Esophagus squamous epithelium (tissue), 5 donors: ENCODE data around the gene TDRD10. TPM values are rescaled to one million over a fixed set of nuclear protein-coding genes. Genes with fewer than 3 reads are reported as not detected.

Experiments
- DNase-seq: peaks from one replicate; lab custom pipeline; 2025; lab: John Stamatoyannopoulos, UW
- H3K27ac ChIP-seq, 4 donors: fragments of 200-600 bp; sonication (generic); one replicate each; pipeline ENCODE4 v1.5.1; 2016 to 2019; ENCODE audit warnings: mild to moderate bottlenecking in 1 of 4
- H3K27me3 ChIP-seq, 4 donors: fragments of 200-600 bp; sonication (generic); 1 replicate in 3 of 4; 2 replicates in 1 of 4; pipeline versions ENCODE4 v1.5.1 to v1.6.0; 2017 to 2021; ENCODE audit warnings: antibody characterized with exemption in 1 of 4
- H3K36me3 ChIP-seq, 3 donors: fragments of 200-600 bp; sonication (generic); one replicate each; pipeline ENCODE4 v1.5.1; 2016 to 2019
- H3K4me1 ChIP-seq, 3 donors: fragments of 200-600 bp; sonication (generic); one replicate each; pipeline ENCODE4 v1.5.1; 2017 to 2019
- H3K4me3 ChIP-seq, 4 donors: fragments of 200-600 bp; sonication (generic); 1 replicate in 3 of 4; 2 replicates in 1 of 4; pipeline ENCODE4 v1.5.1; 2016 to 2019; ENCODE audit warnings: mild to moderate bottlenecking in 2 of 4, moderate library complexity in 1 of 4
- H3K9me3 ChIP-seq, 3 donors: fragments of 200-600 bp; sonication (generic); one replicate each; pipeline ENCODE4 v1.5.1; 2016 to 2019
- CTCF ChIP-seq, 6 experiments: fragments of 450-650 bp in 4 of 6; fragments of 200-600 bp in 2 of 6; sonication (generic) in 2 of 6; IDR thresholded peaks; one replicate each; pipeline ENCODE4 v1.5.1; 2016 to 2019; ENCODE audit warnings: antibody characterized with exemption in 6 of 6, mild to moderate bottlenecking in 4 of 6, moderate library complexity in 4 of 6
- POLR2A ChIP-seq, 4 donors: fragments of 450-650 bp; IDR thresholded peaks; one replicate each; pipeline ENCODE4 v1.6.1; 2017; ENCODE audit warnings: antibody characterized with exemption in 4 of 4, mild to moderate bottlenecking in 4 of 4, moderate library complexity in 3 of 4
- WGBS, 2 donors: methylation state at CpG; one replicate each; pipeline ENCODE4 v1.1.5; 2018; 5-methylcytosine and 5-hydroxymethylcytosine counted together
- intact Hi-C: fragments of 100-400 bp; cut with DNase I; formaldehyde crosslinking; loops from one replicate; pipeline ENCODE4 v1.15.0; 2022
- total RNA-seq, 4 donors: library from RNA; depleted of rRNA; stranded (reverse); fragments of >200 nt; gene quantifications; one replicate each; pipeline ENCODE4 v1.1.0, GENCODE V29; 2016
- donor health status: DM: yes; HTN: yes; CAD: no.

The TDRD10 gene
- total RNA-seq, 4 donors from 2014 or later, result 0.26 to 2.7 TPM; not detected in 2

GRCh38 chr1:154577346-154578057 lies 75.5 kb downstream of the TDRD10 start:
- Histone ChIP-seq H3K36me3 (peaks cover 4 to 47% (median 18%) of the 10 kb centered on the region in 3 donors), H3K9me3 (no peaks in the 10 kb centered on the region), H3K27me3 (no peaks in the 10 kb centered on the region), H3K4me1 (peaks cover 0 to 15% (median 4%) of the 10 kb centered on the region in 3 donors), H3K27ac (peak overlapping the region in 1 of 4 donors; percentile 21), H3K4me3 (no peak overlapping the region)
- intact Hi-C loops, result no loop called here
- TF ChIP-seq POLR2A (IDR thresholded peaks at IDR 0.05), result no peak
- no peak for TF ChIP-seq CTCF (IDR thresholded peaks at IDR 0.05)
- DNase-seq, result no peak
- WGBS, 2 donors, result 71 to 90% methylated on average over 1 to 2 of the region's 7 CpGs

DNA sequence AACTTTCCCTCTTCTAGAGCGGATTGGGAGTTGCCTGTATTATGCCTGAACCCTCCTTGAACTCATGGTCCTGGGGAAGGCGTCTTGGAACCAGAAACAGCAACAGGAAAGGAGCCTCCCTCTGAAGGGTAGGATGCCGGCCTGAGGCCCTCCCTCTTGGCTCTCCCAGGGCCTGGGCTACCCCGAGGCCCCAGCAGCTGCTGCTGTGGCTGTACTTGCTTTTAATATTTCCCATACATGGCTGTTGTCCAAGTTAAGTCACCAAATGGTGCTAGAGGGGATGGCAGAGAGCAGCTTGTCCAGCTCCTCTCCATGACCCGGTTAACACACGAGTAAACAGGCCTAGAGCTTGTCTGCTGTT lies 76.0 kb downstream of the TDRD10 start:
- TF ChIP-seq CTCF (IDR thresholded peaks at IDR 0.05) (no peak), POLR2A (IDR thresholded peaks at IDR 0.05) (no peak)
- peaks cover 0 to 15% (median 4%) of the 10 kb centered on the region in 3 donors for H3K4me1 ChIP-seq
- H3K27ac ChIP-seq, result peak overlapping the region in 1 of 4 donors; percentile 7
- no peaks in the 10 kb centered on the region for H3K9me3 ChIP-seq
- 14 to 38% methylated on average over 3 to 6 of the region's 6 CpGs for WGBS, 2 donors
- H3K27me3 ChIP-seq, result no peaks in the 10 kb centered on the region
- no peak overlapping the region for H3K4me3 ChIP-seq
- intact Hi-C loops, result no loop called here
- DNase-seq, result no peak
- H3K36me3 ChIP-seq, result peaks cover 9 to 53% (median 24%) of the 10 kb centered on the region in 3 donors

GRCh38 chr1:154579374-154579773 lies 77.4 kb downstream of the TDRD10 start:
- H3K27ac ChIP-seq, result no peak overlapping the region
- intact Hi-C loops, result no loop called here

GRCh38 chr1:154581766-154582165 lies 79.7 kb downstream of the TDRD10 start:
- Histone ChIP-seq H3K4me3 (no peak overlapping the region), H3K27me3 (no peaks in the 10 kb centered on the region), H3K9me3 (no peaks in the 10 kb centered on the region), H3K36me3 (peaks cover 44 to 90% (median 61%) of the 10 kb centered on the region in 3 donors), H3K27ac (no peak overlapping the region), H3K4me1 (peaks cover 0 to 21% (median 4%) of the 10 kb centered on the region in 3 donors)
- intact Hi-C loops, result no loop called here
- no peak for DNase-seq
- TF ChIP-seq POLR2A (IDR thresholded peaks at IDR 0.05), result no peak
- no peak for TF ChIP-seq CTCF (IDR thresholded peaks at IDR 0.05)
- 71 to 89% methylated on average over 3 of the region's 3 CpGs for WGBS, 2 donors

More at GRCh38 chr1:154579374-154579773, 77.4 kb downstream of the TDRD10 start:
- no peaks in the 10 kb centered on the region for H3K27me3 ChIP-seq
- WGBS, 2 donors, result 80 to 100% methylated on average over 1 to 2 of the region's 8 CpGs
- H3K4me1 ChIP-seq, result peaks cover 0 to 21% (median 4%) of the 10 kb centered on the region in 3 donors
- no peaks in the 10 kb centered on the region for H3K9me3 ChIP-seq
- TF ChIP-seq POLR2A (IDR thresholded peaks at IDR 0.05) (no peak), CTCF (IDR thresholded peaks at IDR 0.05) (no peak)
- H3K4me3 ChIP-seq, result no peak overlapping the region
- H3K36me3 ChIP-seq, result peaks cover 23 to 66% (median 37%) of the 10 kb centered on the region in 3 donors
- no peak for DNase-seq

DNA sequence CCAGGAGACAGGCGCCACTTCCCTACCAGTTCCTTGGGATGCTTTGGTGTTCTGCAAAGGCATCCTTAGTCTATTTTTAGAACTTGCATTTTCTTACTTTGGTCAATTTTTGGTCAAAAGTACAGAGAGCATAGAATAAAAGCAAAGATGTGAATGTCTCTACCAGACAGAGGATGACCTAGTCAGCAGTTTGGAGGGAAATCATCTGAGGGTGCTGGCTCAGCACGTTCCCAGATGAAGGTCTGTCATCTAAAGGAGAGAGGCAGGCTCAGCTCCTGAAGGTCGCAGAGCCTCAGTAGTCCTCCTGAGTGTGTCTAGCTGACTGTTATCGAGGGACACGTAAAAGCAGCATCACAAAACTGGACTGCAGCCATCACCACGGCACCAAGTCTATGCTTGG lies 80.9 kb downstream of the TDRD10 start:
- Histone ChIP-seq H3K4me1 (peaks cover 0 to 13% (median under 1%) of the 10 kb centered on the region in 3 donors), H3K36me3 (peaks cover 54 to 100% (median 71%) of the 10 kb centered on the region in 3 donors), H3K27ac (no peak overlapping the region), H3K27me3 (no peaks in the 10 kb centered on the region), H3K4me3 (no peak overlapping the region), H3K9me3 (no peaks in the 10 kb centered on the region)
- intact Hi-C loops, result no loop called here
- WGBS, 2 donors, result 87 to 93% methylated on average over 4 to 5 of the region's 6 CpGs
- no peak for DNase-seq
- TF ChIP-seq POLR2A (IDR thresholded peaks at IDR 0.05) (no peak), CTCF (IDR thresholded peaks at IDR 0.05) (no peak)
